GM19023 (cell line): ENCODE data around the gene TP53BP2.
"Not testable (repeated sequence)": the region's sequence is repeated elsewhere in the genome, so short reads cannot be mapped to it uniquely, and the experiment has no call there.

Source experiments
- ATAC-seq: cut with Tn5 transposase; IDR thresholded peaks from one replicate; pipeline ENCODE4 v1.9.1; 2021; ENCODE audit warnings: mild to moderate bottlenecking, moderate library complexity; ENCODE audit not compliant: unreplicated experiment

TP53BP2 gene

DNA sequence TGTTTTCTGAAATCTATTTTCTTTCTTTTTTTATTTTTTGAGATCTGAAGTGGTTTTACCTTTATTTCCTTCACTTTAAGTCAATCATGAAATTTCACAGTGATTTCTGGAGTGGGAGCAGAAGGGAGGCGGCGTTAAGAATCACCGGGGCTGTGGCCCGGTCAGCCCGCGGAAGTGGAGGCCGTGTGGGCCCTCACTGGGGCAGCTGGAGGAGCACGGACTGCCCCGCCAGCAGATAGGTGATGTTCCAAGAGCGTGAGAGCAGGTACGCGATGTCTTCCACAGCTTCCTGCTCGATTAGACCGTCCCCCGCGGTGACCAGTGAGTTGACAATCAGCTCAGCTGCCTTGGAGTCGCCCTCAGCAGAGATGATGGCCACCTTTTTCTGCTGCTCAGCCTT lies 10.6 kb upstream of the TP53BP2 start:
- ATAC-seq, result no peak

DNA sequence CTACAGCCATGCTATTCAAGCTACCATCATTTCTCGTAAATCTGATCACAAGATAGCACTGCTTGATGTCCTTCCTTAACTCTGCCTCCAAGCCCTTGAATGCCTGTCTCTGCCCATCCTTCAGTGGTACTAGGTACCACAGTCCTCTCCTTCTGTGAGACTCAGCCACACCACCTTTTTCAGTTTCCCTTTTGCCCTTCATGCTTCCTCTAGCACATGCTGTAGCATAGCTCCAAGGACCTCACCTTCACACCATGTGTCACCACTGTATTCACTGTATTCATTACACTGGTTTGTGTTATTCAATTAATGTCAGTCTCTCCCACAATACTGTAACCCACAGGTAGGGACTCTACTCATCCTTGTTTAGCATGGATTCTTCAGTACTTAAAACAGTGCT lies 8.0 kb upstream of the TP53BP2 start:
- ATAC-seq, result no peak

DNA sequence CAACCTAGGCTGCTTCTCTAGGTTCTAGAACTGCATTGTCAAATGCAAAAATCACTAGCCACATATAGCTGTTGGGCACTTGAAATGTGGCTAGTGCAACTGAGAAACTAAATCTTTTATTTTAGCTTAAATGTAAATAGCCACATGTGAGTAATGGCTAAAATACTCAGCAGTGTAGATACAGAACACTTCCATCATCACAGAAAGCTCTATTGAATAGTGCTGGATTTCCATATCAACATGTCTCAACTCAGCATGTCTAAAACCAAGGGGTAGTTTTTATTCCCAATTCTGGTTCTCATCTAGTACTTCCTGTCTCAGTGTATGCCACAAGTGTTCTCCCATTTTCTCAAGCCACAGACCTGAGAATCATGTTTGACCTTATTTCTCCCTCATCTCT lies 7.5 kb upstream of the TP53BP2 start:
- ATAC-seq, result no peak

DNA sequence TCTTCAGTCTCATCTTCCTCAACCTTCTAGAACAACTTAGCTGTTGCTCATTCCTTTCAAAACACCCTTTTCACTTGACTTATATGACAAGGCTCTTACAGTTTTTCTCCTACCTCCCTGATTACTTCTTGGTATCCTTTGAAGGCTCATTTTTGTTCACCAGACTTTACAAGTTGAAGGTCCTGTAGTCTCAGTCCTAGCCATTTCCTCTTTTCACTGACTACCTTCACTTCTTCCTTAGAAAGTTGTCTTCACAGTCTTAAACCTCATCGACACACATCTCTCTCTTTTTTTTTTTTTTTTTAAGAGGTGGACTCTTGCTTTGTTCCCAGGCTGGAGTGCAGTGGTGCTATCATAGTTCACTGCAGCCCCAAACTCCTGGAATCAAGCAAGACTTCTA lies 6.6 kb upstream of the TP53BP2 start:
- no peak for ATAC-seq

DNA sequence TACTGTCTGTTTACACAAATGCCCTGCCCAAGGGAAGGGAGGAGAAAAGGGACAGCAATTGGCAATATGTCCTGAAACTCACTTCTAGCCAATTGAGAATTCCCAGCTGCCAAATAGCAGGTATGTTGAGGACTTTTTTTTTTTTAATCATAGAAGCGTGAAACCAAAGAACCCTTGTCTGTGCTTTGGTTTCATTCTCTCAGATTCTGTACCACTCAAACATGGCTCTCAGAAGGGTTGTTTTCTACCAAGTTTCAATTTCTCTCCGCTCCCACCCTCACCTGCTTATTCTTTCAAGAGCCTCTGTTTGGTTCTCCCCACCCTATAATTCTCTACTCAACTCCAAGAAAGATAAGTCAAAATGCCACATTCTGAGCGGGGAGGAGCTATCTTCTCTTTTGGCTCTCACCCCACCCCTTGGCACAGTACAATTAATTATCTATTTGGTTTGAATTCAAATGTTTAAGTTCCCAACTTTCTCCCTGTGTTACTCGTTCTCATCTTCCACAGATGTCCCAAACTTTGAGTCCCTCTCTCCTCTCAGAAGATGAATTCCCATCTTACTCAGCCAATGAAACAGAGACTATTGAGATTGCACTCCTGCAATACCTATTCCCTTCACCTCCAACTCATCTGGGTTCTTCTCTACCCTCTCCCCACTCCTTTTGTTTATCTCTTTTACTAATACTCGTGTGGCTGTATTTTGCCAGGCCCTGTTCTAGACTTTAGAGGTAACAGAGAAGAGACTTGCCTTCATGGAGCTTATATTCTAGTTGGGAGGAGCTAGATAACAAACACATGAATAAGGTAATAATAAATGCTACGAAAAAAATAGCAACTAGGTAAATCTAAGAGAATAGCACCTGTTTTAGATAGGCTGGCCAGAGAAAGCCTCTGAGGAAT lies 3.9 kb upstream of the TP53BP2 start:
- ATAC-seq, result no peak

DNA sequence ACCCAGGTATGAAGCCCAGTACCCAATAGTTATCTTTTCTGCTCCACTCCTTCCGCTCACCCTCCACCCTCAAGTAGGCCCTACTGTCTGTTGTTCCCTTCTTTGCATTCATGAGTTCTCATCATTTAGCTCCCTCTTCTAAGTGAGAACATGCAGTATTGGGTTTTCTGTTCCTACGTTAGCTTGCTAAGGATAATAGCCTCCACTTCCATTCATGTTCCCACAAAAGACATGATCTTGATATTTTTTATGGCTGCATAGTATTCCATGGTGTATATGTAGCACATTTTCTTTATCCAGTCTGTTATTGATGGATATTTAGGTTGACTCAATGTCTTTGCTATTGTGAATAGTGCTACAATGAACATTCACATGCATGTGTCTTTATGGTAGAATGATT lies 2.8 kb upstream of the TP53BP2 start:
- ATAC-seq, result no peak

DNA sequence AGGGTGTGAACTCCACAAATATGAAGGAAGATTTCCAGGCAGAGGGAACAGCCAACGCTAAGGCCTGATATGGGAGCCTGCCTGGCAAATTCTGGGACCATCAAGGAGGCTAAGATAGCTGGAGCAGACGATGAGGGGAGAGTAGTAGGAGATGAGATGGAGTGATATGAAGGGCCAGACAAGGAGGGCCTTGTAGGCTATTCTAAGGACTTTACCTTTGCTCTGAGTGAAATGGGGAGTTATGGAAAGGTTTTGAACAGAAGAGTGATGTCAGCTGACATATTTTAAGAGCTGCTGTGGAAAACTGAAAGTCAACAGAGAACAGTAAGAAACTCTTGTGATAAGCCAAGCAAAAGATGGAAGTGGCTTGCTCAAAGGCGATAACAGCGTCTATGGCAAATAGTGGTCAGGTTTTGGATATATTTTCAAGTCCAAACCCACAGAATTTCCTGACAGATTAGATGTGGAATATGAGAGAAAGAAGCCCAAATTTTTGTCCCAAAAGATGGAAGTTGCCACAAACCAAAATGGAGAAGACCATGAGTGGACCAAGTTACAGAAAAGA lies 2.1 kb upstream of the TP53BP2 start:
- ATAC-seq, result no peak

DNA sequence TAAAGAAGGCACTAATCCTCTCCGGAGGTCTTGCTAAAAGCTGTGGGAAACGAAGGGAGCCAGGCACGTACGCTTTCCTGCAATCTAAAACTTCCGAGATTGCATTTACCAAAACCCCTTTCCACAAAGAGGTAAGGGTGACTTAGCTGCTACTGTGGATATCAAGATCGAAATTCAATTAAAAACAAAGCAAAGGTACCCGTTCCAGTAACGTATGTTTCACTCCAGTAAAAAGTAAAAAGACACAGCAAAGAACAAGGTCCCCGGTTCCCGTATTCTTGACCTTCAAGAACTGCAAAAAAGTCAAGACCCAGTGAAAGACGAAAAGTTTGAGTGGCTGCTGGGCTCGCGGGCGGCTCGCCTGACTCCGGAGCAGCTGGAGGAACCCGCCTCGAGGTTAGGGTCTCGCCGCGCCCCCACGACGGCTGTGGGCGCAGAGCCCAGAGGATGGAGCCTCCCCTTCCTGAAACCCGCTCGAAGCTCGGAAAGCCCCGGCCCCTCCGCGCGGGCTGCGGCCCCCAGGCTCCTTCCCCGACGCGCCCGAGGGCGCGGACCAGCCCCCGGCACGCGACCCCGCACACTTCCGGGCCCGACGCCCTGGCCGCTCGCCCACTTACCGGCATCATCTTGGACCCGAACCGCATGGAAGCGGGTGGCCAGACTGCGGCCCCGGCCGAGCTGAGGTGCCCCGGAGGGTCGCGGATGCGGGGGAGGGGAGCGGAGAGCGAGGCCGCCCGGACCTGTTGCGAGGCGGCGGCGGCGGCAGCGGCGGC lies 524 bp downstream of the TP53BP2 start:
- ATAC-seq, result peak; percentile 30

DNA sequence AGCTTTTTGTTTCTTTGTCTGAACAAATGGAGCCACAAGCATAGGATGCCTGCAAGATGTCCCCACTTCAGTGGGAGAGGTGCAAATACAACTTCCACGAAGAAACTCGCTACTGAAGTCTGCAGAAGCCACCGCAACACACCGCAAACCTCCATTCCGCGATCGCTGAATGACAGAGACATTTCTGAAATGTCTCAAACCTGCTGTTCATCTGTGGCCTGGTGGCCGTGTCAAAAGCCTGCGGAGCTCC lies 1.0 kb downstream of the TP53BP2 start:
- ATAC-seq, result no peak

DNA sequence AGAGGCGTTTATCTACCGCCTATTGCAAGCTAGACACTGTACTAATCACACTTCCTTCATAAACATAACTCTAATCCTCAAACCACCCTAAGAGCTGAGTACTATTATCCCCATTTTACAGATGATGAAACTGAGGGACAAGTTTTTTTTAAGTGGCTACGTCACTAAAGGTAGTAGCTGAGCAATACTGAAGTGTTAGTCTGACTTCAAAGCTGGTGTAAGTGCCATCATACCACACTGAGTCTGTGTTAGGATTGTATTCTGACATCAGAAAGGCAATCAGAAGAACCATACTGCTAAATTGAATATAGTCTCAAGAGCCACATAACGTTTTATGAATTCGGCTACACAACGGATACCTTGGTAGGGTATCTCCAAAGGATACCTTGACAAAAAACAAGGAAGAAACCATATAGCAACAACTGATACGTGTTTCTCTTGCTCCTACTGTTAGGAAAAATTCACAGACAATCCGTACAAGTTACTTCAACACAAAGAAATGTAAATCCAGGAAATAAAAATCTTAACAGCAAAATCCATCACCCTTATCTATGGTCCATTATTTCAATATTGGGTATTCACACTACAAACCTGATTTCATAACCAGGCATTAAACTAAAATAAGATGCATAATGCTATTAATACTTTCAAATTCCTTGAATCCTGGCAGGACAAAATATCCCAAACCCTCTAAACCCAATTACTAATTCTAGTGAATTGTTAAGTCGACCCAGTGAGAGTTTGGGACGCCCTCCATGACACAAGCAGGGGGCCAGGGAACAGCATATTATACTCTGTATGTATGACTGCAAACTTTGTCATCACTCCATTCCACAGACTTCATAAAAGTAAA lies 1.6 kb downstream of the TP53BP2 start:
- no peak for ATAC-seq

DNA sequence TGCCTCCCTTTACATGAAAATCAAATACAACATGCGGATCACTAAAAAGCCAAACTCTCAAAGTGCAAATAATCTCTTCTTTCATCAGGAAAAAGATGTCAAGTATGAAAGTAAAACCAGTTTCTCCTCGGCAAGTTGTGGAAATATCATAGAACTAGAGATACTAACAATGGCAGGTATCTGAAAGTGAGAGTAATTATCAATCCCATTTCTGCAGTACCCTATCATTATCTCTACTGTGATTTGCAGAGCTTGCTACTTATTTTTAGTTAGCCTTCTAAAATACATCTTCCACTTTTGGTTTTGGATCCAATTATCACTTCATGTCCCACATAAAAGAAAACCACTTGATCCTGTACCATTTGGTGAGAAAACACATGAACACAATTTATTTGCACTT lies 3.0 kb downstream of the TP53BP2 start:
- no peak for ATAC-seq

DNA sequence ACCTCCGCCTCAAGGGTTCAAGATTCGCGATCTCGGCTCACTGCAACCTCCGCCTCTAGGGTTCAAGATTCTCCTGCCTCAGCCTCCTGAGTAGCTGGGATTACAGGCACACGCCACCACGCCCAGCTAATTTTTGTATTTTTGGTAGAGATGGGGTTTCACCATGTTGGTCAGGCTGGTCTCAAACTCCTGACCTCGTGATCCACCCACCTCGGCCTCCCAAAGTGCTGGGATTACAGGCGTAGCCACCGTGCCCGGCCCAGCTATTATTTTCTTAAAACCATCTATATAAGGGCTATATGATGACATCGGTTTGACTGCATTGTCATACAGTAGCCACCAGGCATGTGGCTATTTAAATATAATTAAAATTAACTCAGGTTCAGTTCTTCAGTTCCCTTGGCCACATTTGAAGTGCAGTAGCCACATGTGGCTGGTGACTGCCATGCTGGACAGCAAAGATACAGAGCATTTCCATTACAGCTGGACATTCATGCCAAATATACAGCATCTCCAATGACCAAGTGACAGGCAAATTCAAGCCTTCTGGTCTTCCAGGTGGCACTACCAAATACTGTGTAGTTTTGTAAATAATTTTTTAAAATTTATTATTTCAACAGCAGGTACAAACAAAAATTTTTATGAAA lies 3.6 kb downstream of the TP53BP2 start:
- not testable (repeated sequence) for ATAC-seq

DNA sequence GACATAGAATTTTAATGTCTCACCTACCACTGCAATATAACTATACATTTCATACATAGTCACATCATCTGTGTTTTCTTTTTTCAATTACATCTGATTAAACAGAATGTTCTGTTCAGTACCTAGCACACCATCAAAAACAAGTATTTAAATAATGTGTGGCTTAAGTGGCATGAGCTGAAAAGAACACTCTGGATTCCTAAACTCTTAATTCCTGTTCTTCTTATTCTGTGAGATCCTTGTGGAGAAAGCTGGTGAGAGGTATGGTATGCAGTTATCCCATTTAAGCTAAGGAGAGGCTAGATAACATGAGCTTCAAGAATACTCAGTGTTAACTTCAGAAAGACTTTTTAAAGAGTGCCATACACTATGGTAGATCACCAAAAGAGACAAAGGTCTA lies 5.5 kb downstream of the TP53BP2 start:
- ATAC-seq, result no peak

DNA sequence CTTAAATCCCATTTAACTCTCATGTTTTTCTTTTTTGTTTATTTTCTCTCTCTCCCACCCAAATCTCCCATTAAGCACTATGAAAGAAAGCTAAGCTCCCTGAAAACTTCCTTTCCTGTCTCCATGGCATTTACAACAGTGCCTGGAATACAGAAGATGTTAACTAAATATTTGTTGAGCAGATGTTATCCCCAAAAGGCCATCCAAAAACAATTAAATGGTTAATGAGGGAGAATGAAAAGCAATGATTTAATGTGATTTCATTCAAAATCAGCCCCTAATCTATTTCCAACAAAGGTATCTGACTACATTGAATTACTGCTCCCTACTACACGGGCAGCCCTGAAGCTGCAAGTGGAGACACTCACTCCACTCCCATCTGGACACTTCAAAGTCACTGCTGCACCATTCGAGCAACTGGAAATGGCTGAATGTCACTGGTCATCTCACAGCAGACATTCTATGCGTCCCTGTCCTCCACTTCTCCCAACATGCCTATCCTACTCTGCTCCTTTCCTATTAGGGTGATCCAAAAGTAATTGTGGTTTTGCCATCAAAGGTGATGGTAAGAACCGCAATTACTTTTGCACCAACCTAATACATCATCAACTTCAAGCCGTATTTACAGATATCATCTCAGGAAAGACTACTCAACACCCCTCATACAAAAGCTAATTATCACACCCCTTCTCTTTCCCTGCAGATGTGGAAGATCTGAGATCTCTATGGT lies 7.5 kb downstream of the TP53BP2 start:
- ATAC-seq, result no peak

DNA sequence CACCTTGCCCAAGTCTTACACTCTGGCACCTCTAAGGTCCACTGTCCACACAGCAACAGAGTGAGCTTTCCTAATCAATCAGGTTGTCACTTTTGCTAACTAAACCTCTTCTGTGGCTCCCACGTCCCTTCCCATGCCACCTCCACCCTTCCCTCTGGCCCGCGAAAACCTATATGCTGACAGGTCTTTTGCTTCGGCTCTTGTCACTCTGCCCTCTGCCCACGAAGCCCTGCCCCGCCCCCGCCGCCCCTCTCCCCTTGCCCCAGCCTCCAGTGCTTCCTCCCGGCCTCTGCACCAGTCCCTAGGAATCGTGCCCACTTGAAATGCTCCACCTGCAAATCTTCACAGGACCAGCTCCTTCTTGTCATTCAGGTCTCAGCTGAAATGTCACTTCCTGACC lies 8.1 kb downstream of the TP53BP2 start:
- ATAC-seq, result no peak

DNA sequence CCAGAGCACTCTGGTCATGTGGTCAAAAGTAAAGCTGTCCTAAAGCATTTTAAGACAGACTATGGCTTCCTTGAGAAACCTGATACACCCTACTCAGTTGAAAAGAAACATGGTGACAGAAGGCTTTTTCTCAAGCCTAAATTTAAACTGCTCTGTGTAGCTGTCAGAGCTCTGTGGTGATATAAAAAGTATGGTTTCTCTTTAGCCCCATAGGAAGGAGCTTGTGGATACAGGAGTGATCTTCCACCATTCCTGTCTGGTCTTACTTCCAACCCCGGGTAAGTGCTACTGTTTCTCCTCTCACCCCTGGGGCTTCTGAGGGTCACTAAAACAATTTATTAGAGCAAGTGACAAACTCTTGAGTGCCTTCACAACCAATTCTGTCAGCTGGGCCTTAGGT lies 8.5 kb downstream of the TP53BP2 start:
- no peak for ATAC-seq

DNA sequence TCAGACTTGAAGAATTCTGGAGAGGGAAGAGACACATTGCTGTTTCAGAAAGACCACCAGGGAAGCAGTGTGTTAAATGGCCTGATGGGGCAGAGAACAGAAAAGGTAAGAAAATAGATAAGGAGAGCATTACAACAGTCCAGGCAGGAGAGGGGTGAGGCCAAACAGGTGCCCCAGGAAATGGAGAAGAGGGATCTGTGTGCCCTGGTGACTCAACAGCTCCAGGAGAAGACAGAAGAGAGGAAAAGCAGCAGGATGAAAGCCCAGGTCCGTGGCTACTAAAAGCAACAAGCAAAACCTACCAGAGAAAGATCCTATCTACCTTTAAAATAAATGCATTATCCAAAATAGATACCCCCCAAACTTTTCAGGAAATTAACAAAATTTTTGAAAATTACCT lies 9.2 kb downstream of the TP53BP2 start:
- ATAC-seq, result no peak

DNA sequence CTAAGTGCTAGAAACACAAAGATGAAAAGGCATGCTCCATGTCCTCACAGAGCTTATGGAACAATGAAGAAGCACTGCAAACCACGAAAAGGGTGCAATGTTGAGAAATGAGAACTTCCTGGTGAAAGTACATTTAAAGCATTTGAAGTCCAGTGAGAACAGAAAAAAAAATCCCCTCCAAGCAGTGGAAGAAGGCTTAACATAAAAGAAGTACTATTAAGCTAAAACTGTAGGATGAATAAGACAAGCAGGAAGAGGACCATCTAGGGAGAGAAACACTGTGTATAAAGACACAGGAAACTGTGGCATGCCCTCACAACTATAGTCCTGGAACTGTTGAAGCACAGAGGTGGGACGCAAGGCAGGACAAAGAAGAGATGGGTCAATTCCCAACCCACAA lies 10.0 kb downstream of the TP53BP2 start:
- no peak for ATAC-seq

DNA sequence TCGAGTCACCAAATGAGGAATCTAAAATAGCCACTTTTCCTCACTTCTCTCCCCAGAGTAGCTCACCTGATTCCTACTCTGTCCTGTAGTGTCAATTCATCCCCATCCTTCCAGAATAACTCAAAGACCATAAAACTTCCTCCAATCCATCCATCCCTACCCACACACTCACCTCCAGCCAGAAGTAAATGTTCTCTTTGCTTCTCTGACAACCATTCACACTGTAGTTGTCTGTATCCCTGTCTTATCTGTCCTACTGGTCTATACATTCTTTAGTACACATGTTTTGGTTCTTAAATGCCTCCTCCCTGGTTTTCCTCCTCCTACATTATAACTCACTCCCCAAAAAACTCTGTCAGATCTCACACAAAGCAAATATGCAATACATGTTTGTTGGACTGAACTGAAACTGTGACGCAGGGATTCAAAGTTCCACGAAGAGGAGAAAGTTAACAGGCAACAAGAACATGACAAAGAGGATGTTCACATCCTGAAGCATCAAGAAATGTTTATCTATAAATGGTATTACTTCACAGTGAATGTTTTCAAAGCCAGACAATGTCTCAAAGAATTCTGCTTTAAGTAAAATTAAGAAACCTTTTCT lies 11.0 kb downstream of the TP53BP2 start:
- no peak for ATAC-seq

DNA sequence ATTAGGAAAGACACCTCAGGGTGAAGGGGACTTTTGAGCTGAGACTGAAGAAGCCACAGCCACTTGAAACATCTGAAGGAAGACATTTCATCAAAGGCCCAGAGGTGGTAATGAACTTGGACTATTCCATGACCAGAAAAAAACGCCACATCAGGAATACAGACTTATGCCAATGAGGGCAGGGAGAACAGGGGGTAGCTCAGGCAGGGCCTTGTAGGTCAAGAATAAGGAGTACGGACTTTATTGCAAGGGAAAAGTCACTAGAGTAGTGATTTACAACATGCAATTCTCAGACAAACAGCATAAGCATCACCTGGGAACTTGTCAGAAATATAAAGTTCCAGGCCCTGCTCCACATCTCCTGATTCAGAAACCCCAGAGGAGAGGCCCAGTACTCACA lies 11.8 kb downstream of the TP53BP2 start:
- no peak for ATAC-seq
